ENCODE measurements around the gene WDR82. TPM values are rescaled to one million over a fixed set of nuclear protein-coding genes. Genes with fewer than 3 reads are reported as not detected.

Gene WDR82
- total RNA-seq, 6 donors from 2014 or later, result 23.0 to 63.6 (median 46.8) TPM

- WGBS, 2 donors, result 90% methylated on average over 10 of the region's 13 CpGs; no CpG with 5 or more reads in 1 of the 2 donors
- ATAC-seq (ENCODE audit: low FRiP score in 2 of 2) (no peak), DNase-seq (peak in 1 of 2 donors; percentile 19)
- peaks cover 0 to 13% (median 4%) of the 10 kb centered on the region in 4 donors for H3K4me1 ChIP-seq
- peaks cover 21 to 68% (median 56%) of the 10 kb centered on the region in 4 donors for H3K36me3 ChIP-seq
- no peak overlapping the region for H3K4me3 ChIP-seq
- TF ChIP-seq POLR2A (IDR thresholded peaks at IDR 0.05), result no peak
- no peak for TF ChIP-seq CTCF (IDR thresholded peaks at IDR 0.05)
- no peak for TF ChIP-seq POLR2AphosphoS5 (IDR thresholded peaks at IDR 0.05)
- TF ChIP-seq EP300 (IDR thresholded peaks at IDR 0.05), result no peak
- no peaks in the 10 kb centered on the region for H3K9me3 ChIP-seq
- no peaks in the 10 kb centered on the region for H3K27me3 ChIP-seq
- no peak overlapping the region for H3K27ac ChIP-seq
These were observed 48.8 kb downstream of the WDR82 start for GRCh38 chr3:52229656-52230055.

- Histone ChIP-seq H3K4me1 (peaks cover 0 to 13% (median 4%) of the 10 kb centered on the region in 4 donors), H3K4me3 (no peak overlapping the region), H3K36me3 (peaks cover 21 to 60% (median 47%) of the 10 kb centered on the region in 4 donors), H3K27ac (no peak overlapping the region), H3K9me3 (no peaks in the 10 kb centered on the region), H3K27me3 (no peaks in the 10 kb centered on the region)
- DNase-seq (peak in 1 of 2 donors; percentile 16), ATAC-seq (ENCODE audit: low FRiP score in 2 of 2) (no peak)
- 91 to 98% methylated on average over 9 to 19 of the region's 21 CpGs for WGBS, 2 donors
- TF ChIP-seq POLR2A (IDR thresholded peaks at IDR 0.05), result no peak
- no peak for TF ChIP-seq POLR2AphosphoS5 (IDR thresholded peaks at IDR 0.05)
- no peak for TF ChIP-seq CTCF (IDR thresholded peaks at IDR 0.05)
These were observed 49.6 kb downstream of the WDR82 start for GRCh38 chr3:52228751-52229291.

GRCh38 chr3:52228266-52228665 lies 50.2 kb downstream of the WDR82 start:
- DNase-seq (peak in 1 of 2 donors; percentile 19), ATAC-seq (ENCODE audit: low FRiP score in 2 of 2) (no peak)
- Histone ChIP-seq H3K27me3 (no peaks in the 10 kb centered on the region), H3K27ac (no peak overlapping the region), H3K36me3 (peaks cover 21 to 58% (median 46%) of the 10 kb centered on the region in 4 donors), H3K9me3 (no peaks in the 10 kb centered on the region), H3K4me3 (no peak overlapping the region), H3K4me1 (peaks cover 0 to 12% (median 4%) of the 10 kb centered on the region in 4 donors)
- WGBS, 2 donors, result 85 to 90% methylated on average over 9 to 10 of the region's 10 CpGs
- TF ChIP-seq CTCF (IDR thresholded peaks at IDR 0.05) (no peak), EP300 (IDR thresholded peaks at IDR 0.05) (no peak), POLR2AphosphoS5 (IDR thresholded peaks at IDR 0.05) (no peak), POLR2A (IDR thresholded peaks at IDR 0.05) (no peak)

GRCh38 chr3:52227766-52228165 lies 50.7 kb downstream of the WDR82 start:
- no peaks in the 10 kb centered on the region for H3K27me3 ChIP-seq
- H3K36me3 ChIP-seq, result peaks cover 21 to 53% (median 43%) of the 10 kb centered on the region in 4 donors
- TF ChIP-seq POLR2AphosphoS5 (IDR thresholded peaks at IDR 0.05) (no peak), CTCF (IDR thresholded peaks at IDR 0.05) (no peak), EP300 (IDR thresholded peaks at IDR 0.05) (no peak), POLR2A (IDR thresholded peaks at IDR 0.05) (no peak)
- no peak overlapping the region for H3K4me3 ChIP-seq
- no peaks in the 10 kb centered on the region for H3K9me3 ChIP-seq
- 83 to 85% methylated on average over 4 to 7 of the region's 7 CpGs for WGBS, 2 donors
- H3K4me1 ChIP-seq, result peaks cover 0 to 8% (median 4%) of the 10 kb centered on the region in 4 donors
- DNase-seq (no peak), ATAC-seq (ENCODE audit: low FRiP score in 2 of 2) (no peak)
- no peak overlapping the region for H3K27ac ChIP-seq

GRCh38 chr3:52227117-52227516 lies 51.3 kb downstream of the WDR82 start:
- no peak overlapping the region for H3K4me3 ChIP-seq
- no peaks in the 10 kb centered on the region for H3K27me3 ChIP-seq
- H3K4me1 ChIP-seq, result peaks cover 0 to 8% (median 4%) of the 10 kb centered on the region in 4 donors
- H3K27ac ChIP-seq, result no peak overlapping the region
- ATAC-seq (ENCODE audit: low FRiP score in 2 of 2), result no peak
- DNase-seq, result no peak
- no peaks in the 10 kb centered on the region for H3K9me3 ChIP-seq
- WGBS, 2 donors, result 84 to 100% methylated on average over 1 to 4 of the region's 4 CpGs
- peaks cover 21 to 48% (median 40%) of the 10 kb centered on the region in 4 donors for H3K36me3 ChIP-seq
- TF ChIP-seq EP300 (IDR thresholded peaks at IDR 0.05) (no peak), CTCF (IDR thresholded peaks at IDR 0.05) (no peak), POLR2A (IDR thresholded peaks at IDR 0.05) (no peak), POLR2AphosphoS5 (IDR thresholded peaks at IDR 0.05) (no peak)

All from upper lobe of left lung (tissue), 6 donors.